A549 treated with Mapracorat at 1 μM for 4 hours (cell line): ENCODE results near the gene ZNF362. TPM values are rescaled to one million over a fixed set of nuclear protein-coding genes. Genes with fewer than 3 reads are reported as not detected.

Experiments
- total RNA-seq: library from RNA; stranded (reverse); fragments of 200-300 nt; extraction: Qiagen RNA extraction; gene quantifications from 5 replicates; pipeline ENCODE4 v1.2.3, GENCODE V29; 2022

The ZNF362 gene
- total RNA-seq, result 9.1 to 12.6 TPM (median 9.5 TPM) in 5 replicates

GRCh38 chr1:33256471-33257206, at the start of gene ZNF362:
Gene ZNF362, plus strand, starts transcription at chr1:33256492. Its CDS starts 14,083 bp downstream, at chr1:33270575.

GRCh38 chr1:33320619-33321165, 64.4 kb downstream of the ZNF362 start, which contains the start of gene A3GALT2:
Gene A3GALT2, minus strand, starts transcription at chr1:33321098. Its CDS starts 0 bp downstream, at chr1:33321098.

Other genes starting within 250 kb of the ZNF362 start
- gene AK2, start 219.6 kb upstream of the ZNF362 start, total RNA-seq, result 145 to 161 TPM (median 149 TPM) in 5 replicates
- 0.66 to 1.1 TPM (median 0.72 TPM) in 5 replicates for gene AZIN2, start 175.3 kb upstream of the ZNF362 start, total RNA-seq
- gene TRIM62, start 74.4 kb upstream of the ZNF362 start, total RNA-seq, result 1.9 to 2.6 TPM (median 2.3 TPM) in 5 replicates
- gene A3GALT2, start 64.6 kb downstream of the ZNF362 start, total RNA-seq, result not detected in 5 replicates
- gene PHC2, start 174.6 kb downstream of the ZNF362 start, total RNA-seq, result 94.8 to 111 TPM (median 104 TPM) in 5 replicates
- 1.6 to 2.0 TPM (median 1.8 TPM) in 5 replicates for gene ZSCAN20, start 216.2 kb downstream of the ZNF362 start, total RNA-seq